Measurements from ENCODE around the gene PLPP7.

The PLPP7 gene

DNA sequence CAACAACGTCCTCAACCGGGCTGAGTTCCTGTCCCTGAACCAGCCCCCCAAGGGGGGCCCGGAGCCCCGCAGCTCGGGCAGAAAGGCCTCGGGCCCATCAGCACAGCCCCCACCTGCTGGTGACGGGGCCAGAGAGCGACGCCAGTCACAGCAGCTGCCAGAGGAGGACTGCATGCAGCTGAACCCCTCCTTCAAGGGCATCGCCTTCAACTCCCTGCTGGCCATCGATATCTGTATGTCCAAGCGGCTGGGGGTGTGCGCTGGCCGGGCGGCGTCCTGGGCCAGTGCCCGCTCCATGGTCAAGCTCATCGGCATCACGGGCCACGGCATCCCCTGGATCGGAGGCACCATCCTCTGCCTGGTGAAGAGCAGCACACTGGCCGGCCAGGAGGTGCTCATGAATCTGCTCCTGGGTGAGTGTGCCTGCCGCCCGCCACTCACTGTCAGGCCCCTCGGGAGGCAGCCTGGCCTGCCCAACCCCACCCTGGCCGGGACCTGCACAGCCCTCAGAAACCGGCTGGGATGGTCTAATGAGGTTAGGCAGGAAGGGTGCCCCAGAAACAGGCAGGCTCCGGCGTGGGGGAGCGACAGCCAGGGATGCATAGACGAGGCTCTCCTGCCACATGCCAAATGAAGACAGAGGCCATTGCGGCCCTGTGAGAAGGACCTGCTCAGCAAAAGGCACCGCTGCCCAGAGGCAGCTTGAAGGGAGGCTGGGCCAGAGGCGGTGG lies 678 bp downstream of the PLPP7 start:
- H3K4me2 ChIP-seq = no peak overlapping the region
- TF ChIP-seq, protein P1, sequence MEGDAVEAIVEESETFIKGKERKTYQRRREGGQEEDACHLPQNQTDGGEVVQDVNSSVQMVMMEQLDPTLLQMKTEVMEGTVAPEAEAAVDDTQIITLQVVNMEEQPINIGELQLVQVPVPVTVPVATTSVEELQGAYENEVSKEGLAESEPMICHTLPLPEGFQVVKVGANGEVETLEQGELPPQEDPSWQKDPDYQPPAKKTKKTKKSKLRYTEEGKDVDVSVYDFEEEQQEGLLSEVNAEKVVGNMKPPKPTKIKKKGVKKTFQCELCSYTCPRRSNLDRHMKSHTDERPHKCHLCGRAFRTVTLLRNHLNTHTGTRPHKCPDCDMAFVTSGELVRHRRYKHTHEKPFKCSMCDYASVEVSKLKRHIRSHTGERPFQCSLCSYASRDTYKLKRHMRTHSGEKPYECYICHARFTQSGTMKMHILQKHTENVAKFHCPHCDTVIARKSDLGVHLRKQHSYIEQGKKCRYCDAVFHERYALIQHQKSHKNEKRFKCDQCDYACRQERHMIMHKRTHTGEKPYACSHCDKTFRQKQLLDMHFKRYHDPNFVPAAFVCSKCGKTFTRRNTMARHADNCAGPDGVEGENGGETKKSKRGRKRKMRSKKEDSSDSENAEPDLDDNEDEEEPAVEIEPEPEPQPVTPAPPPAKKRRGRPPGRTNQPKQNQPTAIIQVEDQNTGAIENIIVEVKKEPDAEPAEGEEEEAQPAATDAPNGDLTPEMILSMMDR (conservative IDR thresholded peaks at IDR 0.05; ENCODE audit: low read depth, low read length) = no peak
- no peaks in the 10 kb centered on the region for H3K36me3 ChIP-seq (ENCODE audit: insufficient read depth)
- H3K79me2 ChIP-seq (ENCODE audit: insufficient read depth, low read depth) = no peaks in the 10 kb centered on the region
- H3K27ac ChIP-seq = no peak overlapping the region
- H4K20me1 ChIP-seq (ENCODE audit: insufficient read depth) = no peaks in the 10 kb centered on the region
- H3K27me3 ChIP-seq (ENCODE audit: insufficient read depth, low read depth) = no peaks in the 10 kb centered on the region
- no peak overlapping the region for H3K4me3 ChIP-seq (IDR thresholded peaks at IDR 0.05; ENCODE audit: insufficient read depth, low read depth, low read length)
- no peak overlapping the region for H3K9ac ChIP-seq
- H3K4me1 ChIP-seq (ENCODE audit: low read depth, poor library complexity, severe bottlenecking) = peaks cover 9% of the 10 kb centered on the region
- H2AFZ ChIP-seq (ENCODE audit: low read depth) = no peak overlapping the region; the same call in 1 of the 2 replicates

DNA sequence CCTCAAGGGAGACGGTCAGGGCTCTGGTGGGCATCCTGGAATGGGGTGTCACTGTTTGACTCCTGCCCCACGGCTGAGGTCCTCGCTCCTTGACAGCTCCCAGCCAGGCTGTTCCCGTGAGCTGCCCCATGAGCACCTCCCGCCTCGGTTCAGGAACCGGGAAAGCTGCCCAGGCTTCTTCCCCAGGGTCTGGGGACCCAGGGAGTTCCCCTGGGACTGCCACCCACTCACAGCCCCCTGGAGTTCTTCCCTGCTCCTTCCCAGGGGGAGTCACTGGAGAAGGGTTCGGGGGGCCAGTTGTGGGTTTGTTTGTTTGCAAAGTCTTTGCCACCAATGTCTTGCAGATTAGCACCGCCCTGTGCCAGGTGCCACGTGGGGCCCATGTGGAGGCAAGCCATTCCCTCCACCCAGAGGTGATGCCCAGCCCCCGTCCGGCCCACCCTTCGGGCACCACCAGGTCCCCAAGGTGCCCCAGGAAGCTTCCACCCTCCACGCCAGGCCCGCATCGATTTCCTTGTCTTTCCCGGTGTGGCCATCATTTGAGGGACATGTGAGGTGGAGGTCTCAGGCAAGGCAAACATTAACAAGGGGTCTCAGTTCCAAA lies 1.3 kb downstream of the PLPP7 start:
- Histone ChIP-seq H3K4me2 (no peak overlapping the region), H2AFZ (ENCODE audit: low read depth) (no peak overlapping the region), H3K27me3 (ENCODE audit: insufficient read depth, low read depth) (no peaks in the 10 kb centered on the region), H3K36me3 (ENCODE audit: insufficient read depth) (no peaks in the 10 kb centered on the region), H3K4me1 (ENCODE audit: low read depth, poor library complexity, severe bottlenecking) (peaks cover 9% of the 10 kb centered on the region), H3K4me3 (IDR thresholded peaks at IDR 0.05; ENCODE audit: insufficient read depth, low read depth, low read length) (no peak overlapping the region), H3K9ac (no peak overlapping the region), H3K79me2 (ENCODE audit: insufficient read depth, low read depth) (no peaks in the 10 kb centered on the region), H4K20me1 (ENCODE audit: insufficient read depth) (no peaks in the 10 kb centered on the region), H3K27ac (no peak overlapping the region)
- TF ChIP-seq, protein P1 (conservative IDR thresholded peaks at IDR 0.05; ENCODE audit: low read depth, low read length) = no peak

DNA sequence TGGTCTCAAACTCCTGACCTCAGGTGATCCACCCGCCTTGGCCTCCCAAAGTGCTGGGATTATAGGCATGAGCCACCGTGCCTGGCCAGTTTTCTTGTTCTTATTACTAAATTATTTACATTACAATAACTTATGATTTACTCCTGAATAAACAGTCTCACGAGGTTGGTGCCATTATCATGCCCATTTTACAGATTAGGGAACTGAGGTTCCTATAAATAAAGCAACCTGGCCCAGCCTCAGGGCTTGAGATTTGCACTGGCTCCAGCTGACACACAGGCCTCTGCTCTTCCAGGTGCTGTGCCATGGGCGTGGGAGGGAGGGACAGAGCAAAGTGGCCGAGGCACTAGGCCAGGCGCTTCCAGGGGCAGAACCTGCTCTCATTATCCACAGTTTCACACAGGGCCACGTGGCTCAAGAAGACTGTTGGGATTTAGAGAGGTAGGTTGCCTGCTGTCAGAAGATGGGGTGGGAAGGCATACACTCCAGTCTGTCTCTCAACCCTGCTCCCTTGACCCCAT lies 2.3 kb downstream of the PLPP7 start:
- TF ChIP-seq, protein P1 (conservative IDR thresholded peaks at IDR 0.05; ENCODE audit: low read depth, low read length) = no peak
- H3K79me2 ChIP-seq (ENCODE audit: insufficient read depth, low read depth) = no peaks in the 10 kb centered on the region
- H4K20me1 ChIP-seq (ENCODE audit: insufficient read depth) = no peaks in the 10 kb centered on the region
- H3K4me3 ChIP-seq (IDR thresholded peaks at IDR 0.05; ENCODE audit: insufficient read depth, low read depth, low read length) = no peak overlapping the region
- H3K9ac ChIP-seq = no peak overlapping the region
- H2AFZ ChIP-seq (ENCODE audit: low read depth) = no peak overlapping the region
- no peaks in the 10 kb centered on the region for H3K36me3 ChIP-seq (ENCODE audit: insufficient read depth)
- peaks cover 8% of the 10 kb centered on the region for H3K4me1 ChIP-seq (ENCODE audit: low read depth, poor library complexity, severe bottlenecking)
- no peaks in the 10 kb centered on the region for H3K27me3 ChIP-seq (ENCODE audit: insufficient read depth, low read depth)
- H3K4me2 ChIP-seq = no peak overlapping the region
- no peak overlapping the region for H3K27ac ChIP-seq

DNA sequence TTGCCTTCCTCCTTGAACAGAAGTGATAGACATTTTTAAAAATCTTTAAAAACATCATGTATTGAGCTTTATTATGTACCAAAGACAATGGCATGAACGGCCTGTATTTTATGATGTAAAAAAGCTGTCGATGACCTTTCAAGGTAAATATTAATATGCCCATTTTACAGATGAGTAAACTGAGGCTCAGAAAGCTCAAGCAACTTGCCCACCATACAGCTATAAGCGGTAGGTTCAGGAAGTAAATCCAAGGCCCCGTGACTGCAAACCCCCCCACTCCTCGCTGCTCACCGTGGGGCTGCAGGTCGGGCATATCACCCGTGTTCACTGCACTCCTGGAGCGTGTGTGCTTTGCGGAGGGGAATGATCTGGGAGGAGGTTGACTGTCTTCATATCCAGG lies 3.4 kb downstream of the PLPP7 start:
- H4K20me1 ChIP-seq (ENCODE audit: insufficient read depth) = no peaks in the 10 kb centered on the region
- H3K9ac ChIP-seq = no peak overlapping the region
- H3K4me1 ChIP-seq (ENCODE audit: low read depth, poor library complexity, severe bottlenecking) = no peaks in the 10 kb centered on the region
- H3K79me2 ChIP-seq (ENCODE audit: insufficient read depth, low read depth) = no peaks in the 10 kb centered on the region
- H3K4me2 ChIP-seq = no peak overlapping the region
- TF ChIP-seq, protein P1 (conservative IDR thresholded peaks at IDR 0.05; ENCODE audit: low read depth, low read length) = no peak
- no peak overlapping the region for H3K27ac ChIP-seq
- H3K36me3 ChIP-seq (ENCODE audit: insufficient read depth) = no peaks in the 10 kb centered on the region
- H2AFZ ChIP-seq (ENCODE audit: low read depth) = no peak overlapping the region
- H3K4me3 ChIP-seq (IDR thresholded peaks at IDR 0.05; ENCODE audit: insufficient read depth, low read depth, low read length) = no peak overlapping the region
- H3K27me3 ChIP-seq (ENCODE audit: insufficient read depth, low read depth) = no peaks in the 10 kb centered on the region
